ENCODE data around the gene ERCC6L. TPM values are rescaled to one million over a fixed set of nuclear protein-coding genes. Genes with fewer than 3 reads are reported as not detected.
A peak's percentile ranks its signal among the peaks of the same experiment; 100 is the strongest.

Gene ERCC6L
- polyA plus RNA-seq, 3 donors, result 0.04 to 0.24 (median 0.05) TPM

DNA sequence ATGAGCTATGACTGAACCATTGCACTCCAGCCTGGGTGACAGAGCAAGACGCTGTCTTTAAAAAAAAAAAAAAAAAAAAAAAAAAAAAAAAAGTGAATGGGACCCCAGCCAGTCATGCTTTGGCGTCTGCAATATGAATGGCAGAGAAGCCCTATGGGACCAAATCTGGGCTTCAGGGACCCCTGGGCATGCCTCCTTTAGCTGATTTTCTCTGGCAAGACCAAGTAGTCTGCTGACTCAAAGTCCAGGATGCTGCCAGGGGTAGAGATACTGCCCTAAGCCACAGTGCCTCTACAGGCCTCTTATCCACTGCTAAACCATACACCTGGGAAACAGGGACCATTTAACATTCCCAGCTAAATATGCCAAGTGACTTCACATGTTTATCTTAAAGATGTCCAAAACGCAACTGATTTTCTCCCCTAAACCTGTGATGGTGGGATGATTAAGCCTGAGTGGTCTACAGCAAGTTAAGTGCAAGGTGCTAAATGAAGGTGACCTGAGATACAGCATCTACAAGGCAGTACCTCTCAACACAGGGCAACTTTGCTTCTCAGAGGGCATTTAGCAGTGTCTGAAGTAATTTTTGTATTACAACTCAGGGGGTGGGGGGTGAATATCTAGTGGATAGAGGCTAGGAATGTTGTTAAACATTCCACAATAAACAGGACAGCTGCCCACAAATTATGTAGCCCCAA is 32.4 kb upstream of the ERCC6L start:
- H3K9ac ChIP-seq (ENCODE audit: insufficient read depth, low read length, poor library complexity, severe bottlenecking), result no peak overlapping the region
- intact Hi-C loops (cut with micrococcal nuclease), result no loop called here
- Mint-ChIP-seq H3K27ac (peak overlapping the region in 1 of 7 donors; percentile 50), H3K9me3 (no peaks in the 10 kb centered on the region), H3K36me3 (peaks cover 60 to 94% of the 10 kb centered on the region in 2 donors), H3K4me1 (peaks cover 17% of the 10 kb centered on the region), H3K27me3 (ENCODE audit: low read depth in 3 of 3) (no peaks in the 10 kb centered on the region), H3K4me3 (no peak overlapping the region)
- H2AFZ ChIP-seq (ENCODE audit: insufficient read depth, low read depth, low read length, poor library complexity, severe bottlenecking), result no peak overlapping the region
- H3K27ac ChIP-seq (ENCODE audit: low read depth in 1 of 2, low read length in 2 of 2), result no peak overlapping the region
- H3K9me3 ChIP-seq (replicated peaks in 1 of 2; ENCODE audit: control insufficient read depth in 1 of 2, insufficient read depth in 1 of 2, low read length in 2 of 2), result no peaks in the 10 kb centered on the region
- peaks cover 23% of the 10 kb centered on the region for H3K79me2 ChIP-seq (ENCODE audit: insufficient read depth, low read length)
- H3K4me2 ChIP-seq (replicated peaks; ENCODE audit: extremely low read depth, low read length, poor library complexity, severe bottlenecking), result no peak overlapping the region
- peaks cover 59 to 89% of the 10 kb centered on the region in 2 donors for H3K36me3 ChIP-seq (replicated peaks in 1 of 2; ENCODE audit: control insufficient read depth in 1 of 2, insufficient read depth in 2 of 2, low read length in 2 of 2)
- no peak overlapping the region for H3K4me3 ChIP-seq (replicated peaks in 1 of 3; ENCODE audit: low read depth in 2 of 3, low read length in 3 of 3)
- TF ChIP-seq, protein P1, sequence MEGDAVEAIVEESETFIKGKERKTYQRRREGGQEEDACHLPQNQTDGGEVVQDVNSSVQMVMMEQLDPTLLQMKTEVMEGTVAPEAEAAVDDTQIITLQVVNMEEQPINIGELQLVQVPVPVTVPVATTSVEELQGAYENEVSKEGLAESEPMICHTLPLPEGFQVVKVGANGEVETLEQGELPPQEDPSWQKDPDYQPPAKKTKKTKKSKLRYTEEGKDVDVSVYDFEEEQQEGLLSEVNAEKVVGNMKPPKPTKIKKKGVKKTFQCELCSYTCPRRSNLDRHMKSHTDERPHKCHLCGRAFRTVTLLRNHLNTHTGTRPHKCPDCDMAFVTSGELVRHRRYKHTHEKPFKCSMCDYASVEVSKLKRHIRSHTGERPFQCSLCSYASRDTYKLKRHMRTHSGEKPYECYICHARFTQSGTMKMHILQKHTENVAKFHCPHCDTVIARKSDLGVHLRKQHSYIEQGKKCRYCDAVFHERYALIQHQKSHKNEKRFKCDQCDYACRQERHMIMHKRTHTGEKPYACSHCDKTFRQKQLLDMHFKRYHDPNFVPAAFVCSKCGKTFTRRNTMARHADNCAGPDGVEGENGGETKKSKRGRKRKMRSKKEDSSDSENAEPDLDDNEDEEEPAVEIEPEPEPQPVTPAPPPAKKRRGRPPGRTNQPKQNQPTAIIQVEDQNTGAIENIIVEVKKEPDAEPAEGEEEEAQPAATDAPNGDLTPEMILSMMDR (IDR thresholded peaks at IDR 0.05), result no peak
- H3K27me3 ChIP-seq (ENCODE audit: control insufficient read depth in 2 of 2, insufficient read depth in 2 of 2, low read length in 2 of 2), result no peaks in the 10 kb centered on the region
- peaks cover 36% of the 10 kb centered on the region for H4K20me1 ChIP-seq (ENCODE audit: insufficient read depth, low read length)
- DNase-seq, result no peak
- 60% methylated on average over 1 of the region's 3 CpGs for WGBS (ENCODE audit: insufficient coverage)
- H3K4me1 ChIP-seq (ENCODE audit: control insufficient read depth in 1 of 2, insufficient read depth in 2 of 2, low read length in 2 of 2), result peaks cover 4 to 10% of the 10 kb centered on the region in 2 donors

DNA sequence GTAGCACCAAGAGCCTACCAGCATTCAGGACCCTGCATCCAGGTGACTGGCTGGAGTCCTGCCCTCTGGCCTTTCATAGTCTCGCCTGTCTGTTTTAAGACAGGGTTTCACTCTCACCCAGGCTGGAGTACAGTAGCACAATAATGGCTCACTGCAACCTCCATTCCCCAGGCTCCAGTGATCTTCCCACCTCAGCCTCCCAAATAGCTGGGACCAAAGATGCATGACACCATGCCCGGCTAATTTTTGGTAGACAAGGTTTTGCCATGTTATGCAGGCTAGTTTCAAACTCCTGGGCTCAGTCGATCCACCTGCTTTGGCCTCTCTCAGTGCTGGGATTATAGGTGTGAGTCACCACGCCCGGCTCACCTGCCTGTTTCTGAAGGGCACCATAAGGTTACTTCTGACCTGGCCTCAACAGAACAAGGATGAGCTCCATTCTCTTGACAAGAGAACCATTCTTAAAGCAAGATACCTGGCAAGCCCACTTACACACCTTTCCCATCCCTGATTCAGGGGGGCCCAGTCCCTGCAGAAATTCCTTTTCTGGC is 31.6 kb upstream of the ERCC6L start:
- no CpG with 5 or more reads among the region's 5 CpGs for WGBS (ENCODE audit: insufficient coverage)
- Histone ChIP-seq H3K27ac (ENCODE audit: low read depth in 1 of 2, low read length in 2 of 2) (no peak overlapping the region), H2AFZ (ENCODE audit: insufficient read depth, low read depth, low read length, poor library complexity, severe bottlenecking) (no peak overlapping the region), H3K27me3 (ENCODE audit: control insufficient read depth in 2 of 2, insufficient read depth in 2 of 2, low read length in 2 of 2) (no peaks in the 10 kb centered on the region), H3K4me3 (replicated peaks in 1 of 3; ENCODE audit: low read depth in 2 of 3, low read length in 3 of 3) (no peak overlapping the region), H3K36me3 (replicated peaks in 1 of 2; ENCODE audit: control insufficient read depth in 1 of 2, insufficient read depth in 2 of 2, low read length in 2 of 2) (peaks cover 58 to 85% of the 10 kb centered on the region in 2 donors), H4K20me1 (ENCODE audit: insufficient read depth, low read length) (peaks cover 36% of the 10 kb centered on the region), H3K79me2 (ENCODE audit: insufficient read depth, low read length) (peaks cover 14% of the 10 kb centered on the region), H3K9me3 (replicated peaks in 1 of 2; ENCODE audit: control insufficient read depth in 1 of 2, insufficient read depth in 1 of 2, low read length in 2 of 2) (no peaks in the 10 kb centered on the region), H3K4me1 (ENCODE audit: control insufficient read depth in 1 of 2, insufficient read depth in 2 of 2, low read length in 2 of 2) (peaks cover 0 to 2% of the 10 kb centered on the region in 2 donors), H3K9ac (ENCODE audit: insufficient read depth, low read length, poor library complexity, severe bottlenecking) (no peak overlapping the region), H3K4me2 (replicated peaks; ENCODE audit: extremely low read depth, low read length, poor library complexity, severe bottlenecking) (no peak overlapping the region)
- H3K27ac Mint-ChIP-seq, result peak overlapping the region in 3 of 7 donors; percentile 36 to 50 (median 50)
- no peak overlapping the region for H3K4me3 Mint-ChIP-seq
- DNase-seq, result no peak
- H3K9me3 Mint-ChIP-seq, result no peaks in the 10 kb centered on the region
- H3K4me1 Mint-ChIP-seq, result peaks cover 9% of the 10 kb centered on the region
- TF ChIP-seq, protein P1 (IDR thresholded peaks at IDR 0.05), result no peak
- no peaks in the 10 kb centered on the region for H3K27me3 Mint-ChIP-seq (ENCODE audit: low read depth in 3 of 3)
- intact Hi-C loops (cut with micrococcal nuclease), result no loop called here
- H3K36me3 Mint-ChIP-seq, result peaks cover 57 to 89% of the 10 kb centered on the region in 2 donors

All from CD14-positive monocyte (primary cell).